IPS DF 4.7 (cell line): Measurements from ENCODE around the gene CENPS.

Experiments
- DNase-seq: peaks from one replicate; pipeline ENCODE4 v3.0.0-alpha.2; 2013; ENCODE audit warnings: low spot score; ENCODE audit errors: extremely low read depth

CENPS gene

DNA sequence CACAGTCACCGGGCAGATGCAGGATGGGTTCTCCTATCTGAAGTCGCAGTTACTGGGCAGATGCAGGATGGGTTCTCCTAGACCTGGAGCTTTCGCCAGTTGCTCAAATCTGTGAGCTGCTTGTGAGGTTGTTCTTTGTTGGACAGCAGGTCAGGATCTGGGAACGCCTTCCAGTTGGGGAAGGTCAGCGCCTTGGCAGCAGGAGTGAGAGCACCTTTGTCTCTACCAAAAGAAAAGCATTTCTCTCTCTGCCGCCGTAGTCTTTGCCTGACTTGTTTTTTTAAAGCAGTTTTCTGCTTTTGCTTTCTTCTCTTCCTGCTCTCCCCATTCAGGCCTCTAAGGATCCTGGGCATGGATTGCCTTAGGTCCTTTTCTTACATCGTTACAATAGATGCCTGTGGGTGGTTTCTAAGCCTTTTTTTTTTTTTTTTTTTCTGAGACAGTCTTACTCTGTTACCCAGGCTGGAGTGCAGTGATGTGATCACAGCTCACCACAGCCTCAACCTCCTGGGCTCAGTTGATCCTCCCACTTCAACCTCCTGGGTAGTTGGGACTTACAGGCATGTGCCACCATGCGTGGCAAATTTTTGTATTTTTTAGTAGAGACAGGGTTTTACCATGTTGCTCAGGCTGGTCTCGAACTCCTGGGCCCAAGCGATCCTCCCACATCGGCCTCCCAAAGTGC, 60.2 kb downstream of the CENPS start:
- DNase-seq: no peak
